ENCODE results near the gene DGKD.
"Not testable (repeated sequence)": the region's sequence is repeated elsewhere in the genome, so short reads cannot be mapped to it uniquely, and the experiment has no call there.

The DGKD gene

DNA sequence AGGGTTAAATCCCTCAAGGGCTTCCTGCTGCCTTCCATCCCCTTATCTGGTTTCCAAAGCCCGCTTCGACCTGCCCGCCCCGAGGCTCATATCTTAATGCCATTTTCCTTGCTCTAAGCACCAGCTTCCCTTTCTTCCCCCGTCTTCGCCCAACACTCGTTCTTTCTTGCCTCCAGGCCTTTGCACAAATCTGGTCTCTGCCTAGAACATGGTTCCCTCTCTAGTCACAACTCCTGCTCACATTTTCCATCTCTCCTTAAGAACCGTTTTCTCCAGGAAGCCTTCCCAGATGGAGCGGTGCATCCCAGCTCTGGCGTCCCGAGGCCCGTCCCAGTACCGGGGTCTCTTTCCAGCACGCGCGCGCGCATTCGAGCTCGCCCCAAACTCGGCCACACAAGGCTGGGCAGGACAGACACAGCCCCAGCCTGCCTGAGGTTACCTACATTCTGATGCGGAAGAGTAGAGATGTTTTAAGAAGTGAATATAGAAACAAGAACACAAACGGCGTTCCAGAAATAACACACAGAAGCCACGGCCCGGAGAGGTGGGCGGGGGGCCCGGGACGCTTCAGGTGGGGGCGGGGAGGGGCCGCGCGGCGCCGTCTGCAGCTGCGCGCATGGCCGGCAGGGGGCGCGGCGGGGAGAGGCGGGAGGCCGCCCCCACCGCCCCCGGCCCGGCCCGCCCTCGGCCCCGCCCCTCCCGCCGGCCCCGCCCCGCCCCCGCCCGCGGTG, at the start of gene DGKD:
TSS of gene DGKD (plus strand) at position 726 of the 731 bp plus-strand sequence. CDS start 25 bp downstream, outside the sequence.
- peak; percentile 67 for DNase-seq

GRCh38 chr2:233307565-233307964, 46.7 kb upstream of the DGKD start, which contains the start of gene SAG:
Gene SAG (plus strand): TSS chr2:233307816. CDS start chr2:233309190, 1,374 bp downstream.
- DNase-seq, result no peak

GRCh38 chr2:233311241-233311926, 42.9 kb upstream of the DGKD start:
- no peak for DNase-seq

DNA sequence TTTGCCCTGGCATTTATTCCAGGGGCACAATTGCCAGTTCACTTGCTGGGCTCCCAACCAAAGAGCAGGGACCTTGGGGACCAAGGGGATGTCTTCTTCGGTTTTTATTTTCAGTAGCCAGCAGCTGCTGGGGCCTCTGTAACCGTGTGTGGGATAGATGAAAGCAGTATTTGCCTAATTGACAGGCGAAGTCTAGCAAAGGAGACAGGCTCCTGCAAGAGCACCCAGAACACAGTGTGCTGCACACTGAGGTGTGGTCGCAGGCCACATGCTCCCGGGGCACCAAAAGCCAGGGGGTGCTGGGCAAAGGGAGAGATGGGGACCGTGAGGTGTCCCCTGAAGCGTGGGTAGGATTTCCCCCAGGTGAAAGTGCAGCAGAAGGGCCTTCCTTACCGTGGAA, 41.4 kb upstream of the DGKD start:
- no peak for DNase-seq

DNA sequence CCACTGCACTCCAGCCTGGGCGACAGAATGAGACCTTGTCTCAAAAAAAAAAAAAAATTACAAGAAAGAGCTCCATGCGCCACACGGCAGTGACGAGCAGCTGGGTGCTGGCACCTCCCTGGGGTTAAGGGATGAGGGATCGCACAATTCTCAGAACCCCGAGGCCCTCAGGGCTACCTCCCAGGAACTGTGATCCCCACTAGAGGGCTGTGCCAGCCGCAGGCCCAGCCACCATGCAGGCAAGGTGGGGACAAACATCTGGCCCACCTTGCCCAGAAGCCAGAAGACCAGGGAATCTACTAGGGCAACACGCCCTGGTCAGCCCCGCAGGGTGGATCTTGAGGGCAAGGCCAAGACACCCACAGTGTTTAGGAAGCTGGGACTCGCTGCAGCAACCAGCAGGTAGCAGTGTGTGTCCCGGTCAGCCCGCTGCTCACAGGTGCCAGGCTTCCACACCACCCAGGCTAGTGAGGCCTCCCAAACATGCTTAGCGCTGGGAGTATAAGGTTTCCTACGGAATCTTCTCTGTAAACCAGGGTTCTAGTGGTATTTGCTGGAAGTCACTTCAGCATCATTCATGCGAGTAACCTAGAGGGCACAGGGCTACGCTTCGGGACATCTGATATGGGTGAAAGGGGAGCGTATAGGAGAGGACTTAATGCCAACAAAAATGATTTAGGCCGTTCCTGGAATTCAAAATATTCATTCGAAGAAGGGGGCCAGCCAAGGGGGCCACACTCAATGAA, 39.9 kb upstream of the DGKD start:
- no peak for DNase-seq

DNA sequence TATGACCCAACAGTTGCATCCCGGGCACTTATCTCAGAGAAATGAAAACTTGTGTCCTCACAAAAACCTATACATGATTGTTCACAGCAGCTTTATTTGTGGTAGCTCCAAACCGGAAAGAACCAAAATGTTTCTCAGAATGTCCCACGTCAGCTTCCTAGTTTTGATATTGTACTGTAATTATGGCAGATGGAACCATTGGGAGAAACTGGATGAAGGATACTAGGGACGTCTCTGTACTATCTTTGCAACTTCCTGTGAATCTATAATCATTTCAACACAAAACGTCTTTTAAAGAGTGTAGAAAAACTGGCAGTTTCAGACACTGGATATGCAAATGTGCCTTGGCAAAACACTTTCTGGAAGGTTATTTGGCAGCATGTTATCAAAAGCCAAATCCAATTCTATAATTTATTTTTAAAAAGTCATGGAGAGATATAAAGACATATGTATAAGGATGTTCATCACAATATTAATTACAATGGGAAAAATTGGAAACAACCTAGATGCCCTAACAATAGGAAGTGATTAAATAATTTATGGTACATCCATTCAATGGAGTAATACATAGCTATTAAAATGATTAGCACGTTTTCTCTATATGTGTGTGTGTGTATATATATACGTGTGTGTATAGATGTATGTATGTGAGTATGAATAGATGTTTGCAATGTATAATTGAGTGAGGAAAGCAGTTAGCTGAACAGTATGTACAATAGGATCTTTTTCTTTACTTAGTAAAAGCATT, 36.9 kb upstream of the DGKD start:
- no peak for DNase-seq

GRCh38 chr2:233319256-233319655, 35.0 kb upstream of the DGKD start:
- no peak for DNase-seq

GRCh38 chr2:233320470-233320869, 33.8 kb upstream of the DGKD start:
- no peak for DNase-seq

GRCh38 chr2:233321166-233321565, 33.1 kb upstream of the DGKD start:
- DNase-seq, result no peak

DNA sequence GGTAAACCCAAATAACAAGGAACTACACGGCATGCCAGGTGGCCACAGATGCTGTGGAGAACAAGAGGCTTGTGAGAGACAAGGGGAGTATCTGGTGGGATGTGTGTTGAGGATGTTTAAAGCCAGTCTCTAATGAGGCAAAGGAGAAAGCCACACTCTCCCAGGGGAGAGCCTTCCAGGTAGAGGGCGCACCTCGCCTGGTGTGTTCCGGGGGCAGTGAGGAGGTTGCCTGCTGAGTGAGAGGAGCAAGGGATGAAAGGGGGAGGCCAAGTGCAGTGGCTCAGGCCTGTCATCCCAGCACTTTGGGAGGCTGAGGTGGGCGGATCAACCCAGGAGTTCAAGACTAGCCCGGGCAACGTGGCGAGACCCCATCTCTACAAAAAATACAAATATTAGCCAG, 30.4 kb upstream of the DGKD start:
- no peak for DNase-seq

- no peak for DNase-seq
These were observed 29.0 kb upstream of the DGKD start for GRCh38 chr2:233325256-233325655.

GRCh38 chr2:233325814-233326213, 28.5 kb upstream of the DGKD start:
- no peak for DNase-seq

DNA sequence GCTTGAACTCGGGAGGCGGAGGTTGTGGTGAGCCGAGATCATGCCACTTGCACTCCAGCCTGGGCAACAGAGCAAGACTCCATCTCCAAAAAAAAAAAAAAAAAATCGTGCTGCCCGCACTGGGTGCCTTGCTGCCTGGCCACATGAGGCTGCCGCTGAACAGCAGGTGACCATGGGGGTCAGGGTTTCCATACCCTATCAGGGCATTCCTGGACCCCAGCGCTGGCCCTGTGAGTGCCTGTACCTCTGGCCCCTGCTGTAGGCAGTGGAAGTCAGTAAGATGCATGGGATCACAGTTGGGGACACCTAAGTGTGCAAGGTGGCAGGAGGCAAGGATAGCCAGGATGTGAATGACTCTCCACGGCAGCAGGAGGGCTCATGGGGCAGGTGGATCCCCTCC, 27.8 kb upstream of the DGKD start:
- no peak for DNase-seq

DNA sequence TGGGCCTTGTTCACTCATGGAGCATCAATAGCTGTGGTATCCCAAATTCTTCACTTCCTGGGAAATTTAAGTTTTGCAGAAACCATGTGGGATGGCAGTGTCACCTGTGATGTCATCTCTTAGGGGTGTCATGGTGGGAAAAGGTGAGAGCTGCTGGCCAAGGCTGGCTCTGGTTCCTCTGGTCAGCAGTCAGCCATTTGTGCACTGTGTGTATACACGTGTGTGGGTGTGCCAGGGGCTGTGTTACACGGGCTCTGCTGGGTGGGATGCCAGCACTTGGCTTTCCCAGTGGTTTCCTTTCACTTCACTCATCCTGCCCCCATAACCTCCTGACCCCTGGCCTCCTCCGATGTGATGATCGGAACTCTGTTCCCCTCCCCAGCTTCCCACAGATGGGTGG, 25.4 kb upstream of the DGKD start:
- DNase-seq, result no peak

DNA sequence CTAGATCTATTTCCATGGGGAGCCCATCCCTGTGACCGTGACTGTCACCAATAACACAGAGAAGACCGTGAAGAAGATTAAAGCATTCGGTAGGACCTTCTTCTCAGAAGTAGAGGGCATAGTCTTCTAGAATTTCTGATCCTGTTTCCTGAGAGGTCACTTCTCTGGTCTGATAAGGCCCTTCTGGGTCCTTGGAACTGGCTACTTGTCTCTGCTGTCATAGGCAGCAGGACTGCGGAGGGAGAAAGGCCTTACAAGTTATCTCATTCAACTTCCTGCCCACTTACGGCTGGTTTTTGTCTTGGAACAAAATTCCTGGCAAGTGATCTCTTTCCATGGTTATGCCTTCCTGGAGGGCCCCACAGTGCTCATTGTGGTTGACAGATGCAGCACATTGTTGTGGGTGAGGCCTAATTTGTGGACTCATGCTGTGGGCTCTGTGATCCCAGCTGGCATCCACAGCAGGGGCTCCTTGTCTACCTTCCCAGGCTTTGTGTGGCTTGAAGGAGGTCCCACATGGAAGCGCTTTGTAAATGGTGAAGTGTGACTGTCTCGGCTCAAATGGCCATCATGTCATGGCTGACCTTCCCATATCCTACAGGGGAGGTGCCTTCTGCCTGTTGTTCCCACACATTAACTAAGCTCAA, 24.7 kb upstream of the DGKD start:
- DNase-seq, result no peak

DNA sequence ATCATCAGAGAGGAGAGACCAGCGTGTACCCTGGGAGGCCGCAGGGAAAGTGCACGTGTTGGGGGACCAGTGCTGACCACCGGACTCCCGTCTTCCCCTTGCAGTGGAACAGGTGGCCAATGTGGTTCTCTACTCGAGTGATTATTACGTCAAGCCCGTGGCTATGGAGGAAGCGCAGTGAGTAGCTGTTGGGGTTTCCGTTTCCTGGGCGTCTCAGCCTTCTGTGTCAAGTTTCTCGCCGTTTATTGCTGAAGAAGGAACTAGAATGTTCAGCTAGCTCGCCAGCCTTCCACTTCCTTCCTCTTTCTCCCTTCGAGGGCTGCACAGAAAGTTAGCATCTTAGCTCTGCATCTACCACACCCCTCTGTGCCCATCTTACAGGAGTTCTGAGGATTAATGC, 22.8 kb upstream of the DGKD start:
- DNase-seq, result peak; percentile 65

DNA sequence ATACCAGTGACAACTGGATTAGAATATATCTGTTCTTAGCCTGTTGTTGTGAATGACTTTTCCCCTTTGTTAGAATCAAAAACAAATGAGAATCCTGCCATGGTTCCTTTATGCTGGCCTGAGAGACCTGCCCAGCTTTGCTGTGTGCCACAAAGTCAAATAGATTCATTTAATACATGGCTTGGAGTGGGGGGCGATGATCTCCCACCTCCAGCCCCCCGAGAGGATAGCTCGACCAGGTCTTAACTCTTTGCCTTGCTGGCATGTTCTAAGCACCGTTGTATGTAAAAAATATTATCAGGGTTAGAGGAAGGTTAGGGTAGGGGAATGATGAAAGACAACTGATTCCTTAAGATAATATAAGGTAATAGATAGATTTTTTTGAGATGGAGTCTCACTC, 22.2 kb upstream of the DGKD start:
- no peak for DNase-seq

DNA sequence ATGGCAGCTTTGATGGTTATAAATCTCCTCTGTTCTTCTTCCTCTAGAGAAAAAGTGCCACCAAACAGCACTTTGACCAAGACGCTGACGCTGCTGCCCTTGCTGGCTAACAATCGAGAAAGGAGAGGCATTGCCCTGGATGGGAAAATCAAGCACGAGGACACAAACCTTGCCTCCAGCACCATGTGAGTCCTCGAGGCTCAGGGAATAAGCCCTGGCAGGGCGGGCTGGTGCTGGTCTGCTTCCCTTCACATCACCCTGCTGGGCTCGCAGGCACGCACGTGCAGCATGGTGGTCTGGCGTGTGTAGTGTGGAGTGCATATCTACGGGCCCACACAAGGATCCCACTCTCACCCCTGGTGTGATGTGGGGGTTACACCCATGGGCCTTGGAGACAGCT, 19.4 kb upstream of the DGKD start:
- no peak for DNase-seq

DNA sequence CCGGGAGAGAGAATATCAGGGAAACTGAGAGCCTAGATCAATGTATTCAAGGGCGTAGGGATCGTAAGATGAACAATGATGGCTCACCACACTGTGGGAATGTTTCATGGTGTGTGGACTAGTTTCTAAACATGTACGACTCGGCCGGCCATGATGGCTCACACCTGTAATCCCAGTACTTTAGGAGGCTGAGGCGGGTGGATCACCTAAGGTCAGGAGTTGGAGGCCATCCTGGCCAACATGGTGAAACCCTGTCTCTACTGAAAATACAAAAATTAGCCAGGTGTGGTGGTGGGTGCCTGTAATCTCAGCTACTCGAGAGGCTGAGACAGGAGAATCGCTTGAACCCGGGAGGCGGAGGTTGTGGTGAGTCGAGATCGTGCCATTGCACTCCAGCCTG, 18.2 kb upstream of the DGKD start:
- DNase-seq, result not testable (repeated sequence)

DNA sequence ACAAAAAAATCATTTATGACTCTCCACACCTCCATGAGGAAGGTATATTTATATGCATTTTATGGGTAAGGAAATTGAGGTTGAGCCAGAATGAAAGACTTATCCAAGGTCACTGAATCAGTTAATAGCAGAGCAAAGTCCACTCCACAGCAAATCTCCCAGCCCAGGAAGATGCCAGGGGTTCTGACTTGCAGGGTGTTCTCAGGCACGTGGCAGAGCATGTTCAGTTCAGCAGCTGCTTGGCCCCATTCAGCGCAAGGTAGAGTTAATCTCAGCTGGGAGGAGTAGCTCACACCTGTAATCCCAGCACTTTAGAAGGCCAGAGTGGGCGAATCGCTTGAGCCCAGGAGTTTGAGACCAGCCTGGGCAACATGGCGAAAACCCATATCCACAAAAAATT, 17.8 kb upstream of the DGKD start:
- no peak for DNase-seq

DNA sequence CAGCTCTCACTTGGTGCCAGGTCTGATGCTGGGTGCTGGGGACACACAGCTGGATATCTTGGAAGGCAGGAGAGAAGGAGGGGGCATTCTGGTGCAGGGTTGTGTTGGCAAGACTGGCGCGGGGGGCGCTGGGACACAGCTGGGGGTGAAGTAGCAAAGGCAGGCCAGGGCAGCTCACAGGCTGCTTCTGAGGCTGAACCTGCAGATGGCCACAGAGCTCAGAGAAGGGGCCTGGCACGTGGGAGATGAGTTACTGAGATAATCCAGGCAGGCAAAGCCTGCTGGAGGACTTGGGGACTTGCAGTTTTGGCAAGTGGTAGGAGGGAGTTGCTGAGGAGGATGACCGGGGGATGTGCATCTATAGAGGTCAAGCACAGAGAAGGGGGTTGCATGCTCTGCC, 16.2 kb upstream of the DGKD start:
- DNase-seq, result no peak

DNA sequence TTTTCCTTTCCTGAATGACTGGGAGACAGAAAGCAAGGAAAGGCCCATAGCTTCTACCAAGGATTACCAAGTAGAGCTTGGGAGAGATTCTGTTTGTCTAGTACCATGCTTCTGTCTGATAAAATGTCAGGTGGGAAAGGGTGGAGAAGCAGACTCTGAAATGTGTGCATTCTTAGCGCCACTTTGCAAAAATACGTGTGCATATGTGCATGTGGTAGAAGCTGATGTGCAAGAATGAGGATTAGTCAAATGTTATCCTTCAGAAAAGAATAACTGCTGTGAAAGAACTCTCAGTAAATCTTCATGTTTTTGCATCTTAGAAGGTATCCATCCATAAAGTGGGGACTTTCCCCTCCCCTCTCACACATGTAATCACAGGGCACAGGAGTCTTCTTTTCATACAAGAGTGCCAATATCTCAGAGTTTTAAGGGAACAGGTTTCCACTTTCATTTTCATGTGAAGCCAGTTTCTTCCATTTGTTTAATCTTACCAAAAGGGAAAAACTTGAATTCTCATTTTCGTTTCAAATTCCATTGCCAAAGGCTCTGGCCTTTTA, 15.4 kb upstream of the DGKD start:
- no peak for DNase-seq

All from stimulated activated CD4-positive, alpha-beta T cell treated with anti-CD3 and anti-CD28 coated beads, Interleukin-4, amount 100 ng/mL, for 24 hours (primary cell).